ENCODE results near the gene TBC1D9B.

DNA sequence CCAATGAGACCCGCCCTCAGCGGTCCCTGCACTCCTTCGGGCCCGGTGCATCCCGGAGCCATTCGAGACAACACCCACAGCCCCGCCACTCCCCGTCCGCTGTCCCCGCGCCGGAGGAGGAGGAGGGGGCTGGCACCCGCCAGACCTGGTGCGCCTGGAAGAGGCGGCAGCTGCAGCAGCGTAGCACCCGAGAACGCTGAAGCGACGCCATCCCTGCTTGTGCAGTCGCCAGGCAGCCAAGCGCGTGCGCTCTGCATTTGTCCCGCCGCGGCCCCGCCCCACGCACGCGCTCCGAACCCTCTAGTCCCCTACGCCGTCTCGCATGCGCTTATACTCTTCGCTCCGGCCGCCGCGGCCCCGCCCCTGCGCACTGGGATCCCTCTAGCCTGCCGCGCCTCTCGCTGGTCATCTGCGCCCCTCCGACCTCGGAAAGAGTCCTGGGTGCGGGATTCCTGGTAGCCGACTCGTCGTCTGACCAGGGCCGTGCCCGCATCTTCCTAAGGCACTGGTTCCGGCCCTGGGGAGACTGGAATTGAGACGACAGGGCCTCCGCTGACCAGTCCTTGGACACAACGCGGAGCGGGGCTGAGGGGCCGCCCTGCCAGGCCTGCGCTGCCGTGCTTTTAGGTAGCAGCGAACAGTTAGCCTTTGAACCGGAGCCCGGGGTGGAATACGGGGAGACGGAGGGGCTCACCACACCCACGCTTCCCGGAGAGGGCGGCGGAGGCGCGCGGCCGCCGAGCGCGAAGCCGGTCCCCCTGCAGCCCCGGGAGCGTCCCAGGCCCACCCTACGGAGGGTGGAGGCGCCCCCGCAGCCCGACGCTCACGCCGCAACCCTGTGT, 48.9 kb downstream of the TBC1D9B start, which contains the start of gene MRNIP:
- TF ChIP-seq, protein P1, sequence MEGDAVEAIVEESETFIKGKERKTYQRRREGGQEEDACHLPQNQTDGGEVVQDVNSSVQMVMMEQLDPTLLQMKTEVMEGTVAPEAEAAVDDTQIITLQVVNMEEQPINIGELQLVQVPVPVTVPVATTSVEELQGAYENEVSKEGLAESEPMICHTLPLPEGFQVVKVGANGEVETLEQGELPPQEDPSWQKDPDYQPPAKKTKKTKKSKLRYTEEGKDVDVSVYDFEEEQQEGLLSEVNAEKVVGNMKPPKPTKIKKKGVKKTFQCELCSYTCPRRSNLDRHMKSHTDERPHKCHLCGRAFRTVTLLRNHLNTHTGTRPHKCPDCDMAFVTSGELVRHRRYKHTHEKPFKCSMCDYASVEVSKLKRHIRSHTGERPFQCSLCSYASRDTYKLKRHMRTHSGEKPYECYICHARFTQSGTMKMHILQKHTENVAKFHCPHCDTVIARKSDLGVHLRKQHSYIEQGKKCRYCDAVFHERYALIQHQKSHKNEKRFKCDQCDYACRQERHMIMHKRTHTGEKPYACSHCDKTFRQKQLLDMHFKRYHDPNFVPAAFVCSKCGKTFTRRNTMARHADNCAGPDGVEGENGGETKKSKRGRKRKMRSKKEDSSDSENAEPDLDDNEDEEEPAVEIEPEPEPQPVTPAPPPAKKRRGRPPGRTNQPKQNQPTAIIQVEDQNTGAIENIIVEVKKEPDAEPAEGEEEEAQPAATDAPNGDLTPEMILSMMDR (IDR thresholded peaks at IDR 0.05), result no peak
- TF ChIP-seq ZFX (IDR thresholded peaks at IDR 0.05; ENCODE audit: borderline replicate concordance), result no peak

All from 22Rv1 (cell line).